MCF 10A (cell line): Measurements from ENCODE around the gene RAB10. TPM values are rescaled to one million over a fixed set of nuclear protein-coding genes. Genes with fewer than 3 reads are reported as not detected.

Experiments used
- BruUV-seq: library from RNA; stranded (reverse); fragments of 400-500 nt; replicated peaks from 2 replicates; lab custom pipeline; 2021; lab: Mats Ljungman, UMichigan
- CTCF ChIA-PET: fragments of 300-600 bp; sonication (Branson Sonifier 250); formaldehyde crosslinking; extraction: SDS; loops from one replicate; lab custom pipeline; 2021; ENCODE audit warnings: antibody characterized with exemption, inconsistent platforms; lab: Yijun Ruan, JAX
- POLR2A ChIA-PET: fragments of 300-600, 350-650 bp; sonication (Branson Sonifier 250); formaldehyde crosslinking; extraction: SDS; loops from one replicate; lab custom pipeline; 2020; ENCODE audit warnings: antibody characterized with exemption, inconsistent platforms; lab: Yijun Ruan, JAX
- DNase-seq: peaks from one replicate; pipeline ENCODE4 v3.0.0-alpha.2; 2018; ENCODE audit not compliant: unreplicated experiment
- H3K27ac Mint-ChIP-seq: one replicate; pipeline ENCODE4 v1.8.0; 2022; ENCODE audit warnings: mild to moderate bottlenecking, low read depth, mixed read lengths; ENCODE audit not compliant: unreplicated experiment
- H3K27me3 Mint-ChIP-seq: one replicate; pipeline ENCODE4 v1.8.0; 2022; ENCODE audit warnings: mixed read lengths; ENCODE audit not compliant: insufficient read depth, unreplicated experiment
- H3K36me3 Mint-ChIP-seq: one replicate; pipeline ENCODE4 v1.8.0; 2022; ENCODE audit warnings: mild to moderate bottlenecking, moderate library complexity, mixed read lengths; ENCODE audit not compliant: insufficient read depth, unreplicated experiment
- H3K4me1 Mint-ChIP-seq: one replicate; pipeline ENCODE4 v1.8.0; 2022; ENCODE audit warnings: mixed read lengths; ENCODE audit not compliant: insufficient read depth, unreplicated experiment
- H3K4me3 Mint-ChIP-seq: one replicate; pipeline ENCODE4 v1.8.0; 2022; ENCODE audit warnings: mild to moderate bottlenecking, moderate library complexity, mixed read lengths; ENCODE audit not compliant: unreplicated experiment
- H3K9me3 Mint-ChIP-seq: one replicate; pipeline ENCODE4 v1.8.0; 2022; ENCODE audit warnings: mixed read lengths; ENCODE audit not compliant: unreplicated experiment
- CTCF ChIP-seq: fragments of 200-600 bp; IDR thresholded peaks from one replicate; pipeline ENCODE4 v1.8.0; 2022; ENCODE audit warnings: antibody characterized with exemption, mild to moderate bottlenecking; ENCODE audit not compliant: unreplicated experiment
- intact Hi-C: fragments of 100-400 bp; cut with micrococcal nuclease; formaldehyde crosslinking; loops from 2 replicates; pipeline ENCODE4 v1.14.1; 2022
- total RNA-seq: library from RNA; stranded (reverse); gene quantifications from 2 replicates; pipeline ENCODE4 v1.2.3, GENCODE V29; 2022

Gene RAB10
- total RNA-seq, 1 experiment from 2014 or later, result 147 TPM

DNA sequence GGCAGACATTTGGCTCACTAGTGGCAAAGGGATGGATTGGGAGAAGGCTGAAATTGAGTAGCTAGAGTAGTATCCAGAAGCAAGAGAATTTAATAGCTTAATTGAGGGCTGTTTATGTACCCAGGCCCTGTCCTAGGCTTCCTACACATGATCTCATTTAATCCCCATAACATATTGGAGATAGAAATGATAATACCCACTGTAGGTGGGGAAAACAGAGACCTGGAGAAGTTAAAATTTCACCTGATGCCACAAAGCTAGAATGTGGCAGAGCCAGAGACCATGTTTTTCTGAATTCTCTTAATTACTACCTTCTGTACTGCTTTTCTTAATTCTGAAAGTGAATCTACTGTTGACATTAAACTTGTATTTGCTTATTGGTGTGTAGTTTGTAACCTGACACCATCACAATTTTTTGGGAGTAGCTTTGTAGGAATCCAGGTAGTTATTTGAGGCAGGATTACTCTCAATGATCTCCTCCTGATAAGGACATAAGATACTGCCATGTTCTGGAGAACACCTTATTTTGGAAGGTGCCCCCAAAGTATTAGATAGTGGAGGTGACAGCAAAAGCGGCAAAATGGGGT is 42.2 kb downstream of the RAB10 start:
- Mint-ChIP-seq H3K27me3 (no peaks in the 10 kb centered on the region), H3K9me3 (peaks cover 6% of the 10 kb centered on the region), H3K36me3 (peaks cover 12% of the 10 kb centered on the region), H3K4me3 (no peak overlapping the region), H3K4me1 (peaks cover 26% of the 10 kb centered on the region), H3K27ac (peak overlapping the region; percentile 44)
- ChIA-PET POLR2A (interaction anchor here (0.7 to 9.7 kb wide), 3 partner anchors 15 to 645 kb away, joined by 3 to 68 read pairs (median 3); partner anchors contain the start of gene RAB10), CTCF (interaction anchor here (0.6 to 0.7 kb wide), 3 partner anchors 50 to 562 kb away, joined by 3 to 4 read pairs (median 4); no protein-coding TSS in a partner anchor)
- BruUV-seq, result no TSS peak
- intact Hi-C loops, result no loop called here
- DNase-seq, result no peak
- no peak for TF ChIP-seq CTCF

- peaks cover 9% of the 10 kb centered on the region for H3K9me3 Mint-ChIP-seq
- H3K27ac Mint-ChIP-seq, result no peak overlapping the region
- ChIA-PET CTCF (no interaction called here), POLR2A (interaction anchor here (0.5 to 1.6 kb wide), 4 partner anchors 9 to 16 kb away, joined by 3 to 4 read pairs (median 3); no protein-coding TSS in a partner anchor)
- H3K4me3 Mint-ChIP-seq, result no peak overlapping the region
- no TSS peak for BruUV-seq
- peaks cover 26% of the 10 kb centered on the region for H3K4me1 Mint-ChIP-seq
- H3K27me3 Mint-ChIP-seq, result no peaks in the 10 kb centered on the region
- intact Hi-C loops, result no loop called here
- no peak for DNase-seq
- peaks cover 14% of the 10 kb centered on the region for H3K36me3 Mint-ChIP-seq
- TF ChIP-seq CTCF, result no peak
Measured at GRCh38 chr2:26077291-26077690, 43.4 kb downstream of the RAB10 start.

DNA sequence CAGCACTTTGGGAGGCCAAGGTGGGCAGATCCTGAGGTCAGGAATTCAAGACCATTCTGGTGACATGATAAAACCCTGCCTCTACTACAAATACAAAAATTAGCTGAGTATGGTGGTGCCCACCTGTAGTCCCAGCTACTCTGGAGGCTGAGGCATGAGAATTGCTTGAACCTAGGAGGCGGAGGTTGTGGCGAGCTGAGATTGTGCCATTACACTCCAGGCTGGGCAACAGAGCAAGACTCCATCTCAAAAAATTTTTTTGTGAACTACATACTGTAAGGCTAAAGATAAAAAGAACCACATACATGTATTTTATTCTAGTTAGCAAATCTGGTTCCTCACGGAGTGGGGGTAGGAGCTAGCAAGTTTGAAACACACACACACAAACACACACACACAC is 45.1 kb downstream of the RAB10 start:
- no TSS peak for BruUV-seq

More for the DNA sequence above, 45.1 kb downstream of the RAB10 start:
- POLR2A ChIA-PET, result interaction anchor here (1.1 to 1.6 kb wide), 2 partner anchors 14 to 87 kb away, joined by 3 to 5 read pairs; no protein-coding TSS in a partner anchor
- peaks cover 24% of the 10 kb centered on the region for H3K4me1 Mint-ChIP-seq
- no peak overlapping the region for H3K4me3 Mint-ChIP-seq
- no peak for DNase-seq
- H3K27me3 Mint-ChIP-seq, result no peaks in the 10 kb centered on the region
- CTCF ChIA-PET, result interaction anchor here (1.0 kb wide), 1 partner anchor 9 kb away, joined by 3 read pairs; no protein-coding TSS in a partner anchor
- intact Hi-C loops, result no loop called here
- H3K27ac Mint-ChIP-seq, result no peak overlapping the region
- H3K36me3 Mint-ChIP-seq, result peaks cover 14% of the 10 kb centered on the region
- TF ChIP-seq CTCF, result no peak
- peaks cover 10% of the 10 kb centered on the region for H3K9me3 Mint-ChIP-seq
